ENCODE results near the gene FGFR2. TPM values are rescaled to one million over a fixed set of nuclear protein-coding genes. Genes with fewer than 3 reads are reported as not detected.

FGFR2 gene
- total and polyA plus RNA-seq, 2 of the 4 experiments (the other 2 are of a cell fraction): not detected

- no peak overlapping the region for H3K23ac ChIP-seq (ENCODE audit: low read depth, low read length)
- no peak overlapping the region for H4K5ac ChIP-seq (ENCODE audit: low read depth, low read length)
- in situ Hi-C loops (cut with MboI; ENCODE audit: low sequenced_read_pairs) (no loop called here), intact Hi-C loops (cut with micrococcal nuclease) (no loop called here), dilution Hi-C loops (cut with HindIII; ENCODE audit: low sequenced_read_pairs, unreplicated experiment) (no loop called here)
- no CpG with 5 or more reads among the region's 8 CpGs for WGBS, 2 experiments (ENCODE audit: extremely low coverage in 2 of 2, insufficient read length in 1 of 2)
- H3K4me2 ChIP-seq (ENCODE audit: low read depth, low read length): no peak overlapping the region
- ChIA-PET CTCF (no interaction called here), POLR2A (ENCODE audit: unreplicated experiment) (no interaction called here)
- no peaks in the 10 kb centered on the region for H4K20me1 ChIP-seq (ENCODE audit: insufficient read depth, low read length)
- H3K14ac ChIP-seq (replicated peaks; ENCODE audit: low read depth, low read length): no peak overlapping the region
- H2BK5ac ChIP-seq (ENCODE audit: low read depth, low read length, poor library complexity, severe bottlenecking): no peak overlapping the region
- no peak overlapping the region for H2BK15ac ChIP-seq (ENCODE audit: low read depth, low read length)
- H3K9me1 ChIP-seq (ENCODE audit: insufficient read depth, low read length): no peaks in the 10 kb centered on the region
- no peaks in the 10 kb centered on the region for H3K27me3 ChIP-seq (ENCODE audit: control insufficient read depth, insufficient read depth, low read length)
- H2AK9ac ChIP-seq (replicated peaks; ENCODE audit: low read depth, low read length, poor library complexity): no peak overlapping the region
- no peak overlapping the region for H3K4ac ChIP-seq (ENCODE audit: low read depth, low read length)
- no peak overlapping the region for H4K8ac ChIP-seq (ENCODE audit: low read depth in 2 of 2, low read length in 2 of 2)
- no peak for DNase-seq
- H4K91ac ChIP-seq (ENCODE audit: insufficient read depth, low read depth, low read length): no peak overlapping the region
- H3K56ac ChIP-seq (ENCODE audit: extremely low read depth, insufficient read depth, low read length): no peak overlapping the region
- no peaks in the 10 kb centered on the region for H3K36me3 ChIP-seq (ENCODE audit: control insufficient read depth, insufficient read depth, low read length)
- no peak for TF ChIP-seq FOS (IDR thresholded peaks at IDR 0.05; ENCODE audit: low read depth, low read length)
- TF ChIP-seq CTCF (conservative IDR thresholded peaks at IDR 0.05; ENCODE audit: low read depth, low read length): no peak
- no peak for TF ChIP-seq RAD21 (IDR thresholded peaks at IDR 0.05; ENCODE audit: low read length)
- no peak for TF ChIP-seq CEBPB (IDR thresholded peaks at IDR 0.05; ENCODE audit: low read depth, low read length)
- ATAC-seq (ENCODE audit: low read depth): no peak
- H2BK120ac ChIP-seq (ENCODE audit: low read depth, low read length): no peak overlapping the region
- no peaks in the 10 kb centered on the region for H3K79me1 ChIP-seq (ENCODE audit: low read depth in 1 of 2, low read length in 2 of 2)
- peaks cover 28% of the 10 kb centered on the region for H3K9me3 ChIP-seq (ENCODE audit: control insufficient read depth, insufficient read depth, low read length)
- H3K27ac ChIP-seq (ENCODE audit: insufficient read depth, low read length): no peak overlapping the region
- no peaks in the 10 kb centered on the region for H3K4me1 ChIP-seq (ENCODE audit: control insufficient read depth, insufficient read depth, low read length)
- no peak overlapping the region for H3K18ac ChIP-seq (ENCODE audit: low read depth, low read length)
- H2BK20ac ChIP-seq (ENCODE audit: low read depth, low read length): no peak overlapping the region
- H2AK5ac ChIP-seq (ENCODE audit: low read depth, low read length): no peak overlapping the region
- no TSS peak for BruUV-seq (replicated peaks)
- no peak overlapping the region for H2AFZ ChIP-seq (replicated peaks; ENCODE audit: low read length, poor library complexity)
- no peak overlapping the region for H3K4me3 ChIP-seq (ENCODE audit: insufficient read depth, low read depth, low read length)
- no peak overlapping the region for H3K9ac ChIP-seq (ENCODE audit: low read depth, low read length)
Observed at GRCh38 chr10:121567569-121567968, 30.7 kb downstream of the FGFR2 start.

All from IMR-90 (cell line).